PC-3 (cell line): Measurements from ENCODE around the gene SPDYE17. TPM values are rescaled to one million over a fixed set of nuclear protein-coding genes. Genes with fewer than 3 reads are reported as not detected.
"Not testable (repeated sequence)": the region's sequence is repeated elsewhere in the genome, so short reads cannot be mapped to it uniquely, and the experiment has no call there.

Source experiments
- ATAC-seq: fragments of 200-7000 bp; cut with Tn5 transposase; 2 replicates; pipeline ENCODE4 v1.9.1; 2020; ENCODE audit warnings: mild to moderate bottlenecking, moderate library complexity
- BruUV-seq: library from RNA; stranded (reverse); fragments of 400-500 nt; replicated peaks from 2 replicates; lab custom pipeline; 2021; lab: Mats Ljungman, UMichigan
- CTCF ChIA-PET: fragments of 300-600 bp; sonication (Branson Sonifier 250); formaldehyde crosslinking; loops from one replicate; lab custom pipeline; 2022; ENCODE audit warnings: antibody characterized with exemption; lab: Charles Lee
- POLR2A ChIA-PET: fragments of 300-600 bp; sonication (Branson Sonifier 250); formaldehyde crosslinking; loops from one replicate; lab custom pipeline; 2022; ENCODE audit warnings: antibody characterized with exemption; ENCODE audit not compliant: unreplicated experiment; lab: Charles Lee
- DNase-seq: peaks from one replicate; pipeline ENCODE4 v3.0.0-alpha.2; 2015
- H2AFZ ChIP-seq: fragments of 300-600 bp; sonication (generic); 2 replicates; pipeline ENCODE4 v1.6.0; 2016; ENCODE audit warnings: antibody characterized with exemption, low read length
- H3F3A ChIP-seq: fragments of 300-600 bp; sonication (generic); one replicate; pipeline ENCODE4 v1.6.0; 2017; ENCODE audit warnings: antibody characterized with exemption, low read length, control low read depth, mild to moderate bottlenecking; ENCODE audit not compliant: unreplicated experiment
- H3K27ac ChIP-seq: fragments of 300-600 bp; sonication (generic); 2 replicates; pipeline ENCODE4 v1.5.1; 2016; ENCODE audit warnings: mild to moderate bottlenecking, low read length
- H3K27me3 ChIP-seq: fragments of 300-600 bp; sonication (generic); 2 replicates; pipeline ENCODE4 v1.6.1; 2016; ENCODE audit warnings: low read length, mixed read lengths
- H3K36me3 ChIP-seq: fragments of 300-600 bp; sonication (generic); 2 replicates; pipeline ENCODE4 v1.6.1; 2016; ENCODE audit warnings: low read depth, mixed run types, low read length, mixed read lengths
- H3K4me1 ChIP-seq: fragments of 300-600 bp; sonication (generic); 2 replicates; pipeline ENCODE4 v1.5.1; 2016; ENCODE audit warnings: low read length; ENCODE audit not compliant: insufficient read depth
- H3K4me2 ChIP-seq: fragments of 300-600 bp; sonication (generic); 2 replicates; pipeline ENCODE4 v1.6.0; 2016; ENCODE audit warnings: low read length
- H3K4me3 ChIP-seq: fragments of 300-600 bp; sonication (generic); 2 replicates; pipeline ENCODE4 v1.5.1; 2016; ENCODE audit warnings: mild to moderate bottlenecking, low read length, mixed read lengths
- H3K79me2 ChIP-seq: fragments of 300-600 bp; sonication (generic); 2 replicates; pipeline ENCODE4 v1.6.1; 2017; ENCODE audit warnings: low read length, mixed read lengths
- H3K9ac ChIP-seq: fragments of 300-600 bp; sonication (generic); 2 replicates; pipeline ENCODE4 v1.6.0; 2016; ENCODE audit warnings: mild to moderate bottlenecking, low read length
- H3K9me2 ChIP-seq: fragments of 300-600 bp; sonication (generic); replicated peaks from 2 replicates; pipeline ENCODE4 v1.6.1; 2016; ENCODE audit warnings: mixed run types, low read length, mixed read lengths
- H3K9me3 ChIP-seq: fragments of 300-600 bp; sonication (generic); 2 replicates; pipeline ENCODE4 v1.6.1; 2016; ENCODE audit warnings: low read length, mixed read lengths
- H4K20me1 ChIP-seq: fragments of 300-600 bp; sonication (generic); 2 replicates; pipeline ENCODE4 v1.6.1; 2016; ENCODE audit warnings: low read length, mixed read lengths
- EZH2 ChIP-seq: fragments of 300-600 bp; sonication (generic); IDR thresholded peaks from one replicate; pipeline ENCODE4 v1.6.1; 2017; ENCODE audit warnings: antibody characterized with exemption, mild to moderate bottlenecking, low read length; ENCODE audit not compliant: unreplicated experiment
- EZH2phosphoT487 ChIP-seq: fragments of 300-600 bp; sonication (generic); IDR thresholded peaks from 2 replicates; pipeline ENCODE4 v1.6.1; 2018; ENCODE audit warnings: mild to moderate bottlenecking, antibody characterized with exemption, low read length, borderline replicate concordance
- intact Hi-C: fragments of 100-400 bp; cut with micrococcal nuclease; formaldehyde crosslinking; loops from 2 replicates; pipeline ENCODE4 v1.9.0; 2023
- total RNA-seq: library from RNA; depleted of rRNA; stranded (reverse); fragments of >200 nt; gene quantifications from 2 replicates; pipeline ENCODE4 v1.2.3, GENCODE V29; 2014
- TF ChIP-seq, protein P1 (sequence below): fragments of 300-600 bp; sonication (generic); conservative IDR thresholded peaks from 2 replicates; pipeline ENCODE4 v1.5.1; 2017; ENCODE audit warnings: antibody characterized with exemption, low read depth, mild to moderate bottlenecking, low read length

The SPDYE17 gene
- total RNA-seq, 1 experiment from 2014 or later = not detected

DNA sequence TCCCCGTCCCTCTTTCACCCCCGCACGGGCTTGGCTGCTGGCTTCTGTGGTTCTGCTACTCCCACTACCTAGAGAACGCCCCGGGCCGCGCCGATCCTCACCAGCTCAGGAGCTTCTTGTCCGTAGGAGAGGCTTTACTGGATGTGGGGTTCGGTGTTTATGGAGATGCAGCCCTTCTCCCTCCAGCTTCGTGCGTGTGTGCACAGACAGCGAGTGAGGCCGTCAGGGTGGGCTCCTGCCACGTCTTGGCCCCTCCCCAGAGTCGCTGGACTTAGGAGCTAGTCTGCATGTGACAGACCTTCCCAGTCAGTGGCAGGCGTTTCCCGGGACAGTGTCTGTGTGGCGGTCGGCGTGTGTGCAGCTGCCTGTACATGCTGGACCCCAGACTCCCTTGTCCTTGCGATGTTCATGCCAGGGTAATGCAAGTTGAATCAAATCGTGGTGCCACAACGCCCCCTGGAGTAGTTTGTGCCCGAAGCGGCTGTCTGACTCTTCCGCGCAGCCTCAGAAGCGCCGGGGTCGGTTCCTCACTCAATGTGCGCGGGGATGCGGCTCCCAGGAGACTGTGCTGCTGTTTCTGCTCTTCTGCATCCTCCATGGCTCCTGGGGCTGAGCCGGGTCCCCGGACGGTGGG is 32.6 kb downstream of the SPDYE17 start:
- CTCF ChIA-PET, H3K9me2 ChIP-seq, DNase-seq, intact Hi-C loops, H3K27me3 ChIP-seq, H4K20me1 ChIP-seq, H3F3A ChIP-seq, H3K4me2 ChIP-seq, H2AFZ ChIP-seq, H3K27ac ChIP-seq, H3K9me3 ChIP-seq, H3K79me2 ChIP-seq, H3K4me3 ChIP-seq, H3K9ac ChIP-seq, H3K36me3 ChIP-seq, BruUV-seq, POLR2A ChIA-PET, H3K4me1 ChIP-seq: not testable (repeated sequence)
- ATAC-seq = peak; percentile 8; the same call in 1 of the 2 replicates

DNA sequence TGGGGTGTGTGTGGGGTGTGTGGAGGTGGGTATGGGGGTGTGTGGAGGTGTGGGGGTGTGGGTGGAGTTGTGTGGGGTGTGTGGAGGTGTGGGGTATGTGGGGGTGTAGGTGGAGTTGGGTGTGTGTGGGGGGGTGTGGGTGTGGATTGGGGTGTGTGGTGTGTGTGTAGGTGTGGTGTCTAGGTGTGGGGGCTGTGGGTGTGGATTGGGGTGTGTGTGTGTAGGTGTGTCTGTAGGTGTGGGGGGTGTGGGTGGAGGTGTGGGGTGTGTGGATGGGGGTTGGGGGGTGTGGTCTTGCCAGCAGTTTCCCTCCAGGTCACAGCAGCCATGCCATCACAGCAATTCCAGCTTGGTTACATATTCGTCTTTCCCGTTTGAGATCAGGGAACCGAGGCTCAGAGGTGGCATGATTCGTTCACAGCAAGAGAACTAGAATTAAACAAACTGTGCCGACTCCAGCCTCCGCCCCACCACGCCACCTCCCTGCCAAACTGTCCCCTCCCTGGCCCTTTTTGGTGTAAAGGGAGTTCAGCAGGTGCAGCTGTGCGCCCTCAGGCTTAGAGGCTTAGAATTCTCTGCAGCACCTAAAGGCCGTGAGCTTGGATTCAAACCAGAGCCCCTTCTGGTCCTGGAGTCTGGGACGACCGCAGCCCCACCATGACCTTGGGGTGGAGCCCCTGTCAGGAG is 33.3 kb downstream of the SPDYE17 start:
- intact Hi-C loops, H2AFZ ChIP-seq, H3K9ac ChIP-seq, H3K9me3 ChIP-seq, H3F3A ChIP-seq, H3K9me2 ChIP-seq, H3K79me2 ChIP-seq, ATAC-seq, H3K27me3 ChIP-seq, POLR2A ChIA-PET, H3K4me3 ChIP-seq, H4K20me1 ChIP-seq, DNase-seq, CTCF ChIA-PET, H3K4me2 ChIP-seq, H3K4me1 ChIP-seq, BruUV-seq, H3K27ac ChIP-seq, H3K36me3 ChIP-seq: not testable (repeated sequence)

DNA sequence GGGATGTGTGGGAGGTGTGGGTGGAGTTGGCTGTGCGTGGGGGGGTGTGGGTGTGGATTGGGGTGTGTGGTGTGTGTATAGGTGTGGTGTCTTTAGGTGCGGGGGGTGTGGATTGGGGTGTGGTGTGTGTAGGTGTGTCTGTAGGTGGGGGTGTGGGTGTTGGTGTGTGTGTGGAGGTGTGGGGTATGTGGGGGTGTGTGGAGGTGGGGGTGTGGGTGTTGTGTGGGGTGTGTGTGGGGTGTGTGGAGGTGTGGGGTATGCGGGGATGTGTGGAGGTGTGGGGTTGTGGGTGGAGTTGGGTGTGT is 33.9 kb downstream of the SPDYE17 start:
- no peak overlapping the region for H3K4me2 ChIP-seq
- no peaks in the 10 kb centered on the region for H3K79me2 ChIP-seq
- H3K9me2 ChIP-seq = no peaks in the 10 kb centered on the region
- no peak for DNase-seq
- H3K4me3 ChIP-seq = no peak overlapping the region
- no peaks in the 10 kb centered on the region for H3K27me3 ChIP-seq
- H4K20me1 ChIP-seq = no peaks in the 10 kb centered on the region
- POLR2A ChIA-PET = no interaction called here
- no peak for ATAC-seq
- H3F3A ChIP-seq = no peaks in the 10 kb centered on the region
- H3K27ac ChIP-seq = no peak overlapping the region
- H3K9me3 ChIP-seq = no peaks in the 10 kb centered on the region
- TF ChIP-seq EZH2phosphoT487 (no peak), EZH2 (no peak)
- TF ChIP-seq, protein P1, sequence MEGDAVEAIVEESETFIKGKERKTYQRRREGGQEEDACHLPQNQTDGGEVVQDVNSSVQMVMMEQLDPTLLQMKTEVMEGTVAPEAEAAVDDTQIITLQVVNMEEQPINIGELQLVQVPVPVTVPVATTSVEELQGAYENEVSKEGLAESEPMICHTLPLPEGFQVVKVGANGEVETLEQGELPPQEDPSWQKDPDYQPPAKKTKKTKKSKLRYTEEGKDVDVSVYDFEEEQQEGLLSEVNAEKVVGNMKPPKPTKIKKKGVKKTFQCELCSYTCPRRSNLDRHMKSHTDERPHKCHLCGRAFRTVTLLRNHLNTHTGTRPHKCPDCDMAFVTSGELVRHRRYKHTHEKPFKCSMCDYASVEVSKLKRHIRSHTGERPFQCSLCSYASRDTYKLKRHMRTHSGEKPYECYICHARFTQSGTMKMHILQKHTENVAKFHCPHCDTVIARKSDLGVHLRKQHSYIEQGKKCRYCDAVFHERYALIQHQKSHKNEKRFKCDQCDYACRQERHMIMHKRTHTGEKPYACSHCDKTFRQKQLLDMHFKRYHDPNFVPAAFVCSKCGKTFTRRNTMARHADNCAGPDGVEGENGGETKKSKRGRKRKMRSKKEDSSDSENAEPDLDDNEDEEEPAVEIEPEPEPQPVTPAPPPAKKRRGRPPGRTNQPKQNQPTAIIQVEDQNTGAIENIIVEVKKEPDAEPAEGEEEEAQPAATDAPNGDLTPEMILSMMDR = no peak
- H3K4me1 ChIP-seq = no peaks in the 10 kb centered on the region
- CTCF ChIA-PET = no interaction called here
- no peak overlapping the region for H3K9ac ChIP-seq
- intact Hi-C loops = no loop called here
- no TSS peak for BruUV-seq
- H2AFZ ChIP-seq = no peak overlapping the region
- H3K36me3 ChIP-seq = no peaks in the 10 kb centered on the region
